SK-N-SH (cell line): ENCODE data around the gene TRIOBP. TPM values are rescaled to one million over a fixed set of nuclear protein-coding genes. Genes with fewer than 3 reads are reported as not detected.
"Not testable (repeated sequence)": the region's sequence is repeated elsewhere in the genome, so short reads cannot be mapped to it uniquely, and the experiment has no call there.

ENCODE experiments used
- CTCF ChIA-PET: fragments of 300-600, 350-600 bp; formaldehyde crosslinking; extraction: SDS; loops from one replicate; lab custom pipeline; 2021; lab: Yijun Ruan, JAX
- POLR2A ChIA-PET: fragments of 350-600 bp; sonication (Branson Sonifier 250); formaldehyde crosslinking; extraction: SDS; loops from one replicate; lab custom pipeline; 2020; ENCODE audit warnings: antibody characterized with exemption, inconsistent platforms; lab: Yijun Ruan, JAX
- DNase-seq: peaks from one replicate; pipeline ENCODE4 v3.0.0; 2012
- H2AFZ ChIP-seq: fragments of 200-600 bp; sonication (generic); 2 replicates; pipeline ENCODE4 v1.8.1; 2016; ENCODE audit warnings: antibody characterized with exemption, mild to moderate bottlenecking, low read depth
- H3F3A ChIP-seq: fragments of 200-600 bp; sonication (generic); replicated peaks from 2 replicates; pipeline ENCODE3; 2016; ENCODE audit warnings: antibody characterized with exemption, mild to moderate bottlenecking; ENCODE audit not compliant: insufficient read depth
- H3K27ac ChIP-seq, 2 experiments: fragments of 200-500 bp in 1 of 2; fragments of 200-600 bp in 1 of 2; sonication (Bioruptor generic) in 1 of 2; sonication (generic), shearing (Covaris generic) in 1 of 2; 2 replicates each; pipeline versions ENCODE4 v1.5.1 to v1.6.1; 2014 to 2016; ENCODE audit warnings: low read depth in 2 of 2, inconsistent platforms in 1 of 2, low read length in 1 of 2, mild to moderate bottlenecking in 1 of 2, mixed read lengths in 1 of 2
- H3K27me3 ChIP-seq: fragments of 200-600 bp; sonication (generic), shearing (Covaris generic); 2 replicates; pipeline ENCODE4 v1.6.1; 2016; ENCODE audit warnings: mixed run types; ENCODE audit not compliant: insufficient read depth
- H3K36me3 ChIP-seq, 2 experiments: fragments of 200-500 bp in 1 of 2; fragments of 200-600 bp in 1 of 2; sonication (Bioruptor generic) in 1 of 2; sonication (generic) in 1 of 2; replicated peaks in 1 of 2; 2 replicates each; pipeline versions ENCODE3 to v1.5.1; 2014 to 2016; ENCODE audit warnings: low read length in 1 of 2, mild to moderate bottlenecking in 1 of 2; ENCODE audit not compliant: insufficient read depth in 2 of 2, control insufficient read depth in 1 of 2
- H3K4me1 ChIP-seq, 2 experiments: fragments of 200-500 bp in 1 of 2; fragments of 200-600 bp in 1 of 2; sonication (Bioruptor generic) in 1 of 2; sonication (generic), shearing (Covaris generic) in 1 of 2; 2 replicates each; pipeline versions ENCODE4 v1.5.1 to v1.6.1; 2014 to 2016; ENCODE audit warnings: low read depth in 1 of 2, low read length in 1 of 2, mixed run types in 1 of 2; ENCODE audit not compliant: insufficient read depth in 2 of 2, control insufficient read depth in 1 of 2
- H3K4me2 ChIP-seq: fragments of 200-600 bp; sonication (generic), shearing (Covaris generic); 2 replicates; pipeline ENCODE4 v1.6.1; 2017; ENCODE audit warnings: mixed run types
- H3K4me3 ChIP-seq, 2 experiments: fragments of 200-500 bp in 1 of 2; fragments of 200-600 bp in 1 of 2; sonication (Bioruptor generic) in 1 of 2; sonication (generic), shearing (Covaris generic) in 1 of 2; 2 replicates each; pipeline versions ENCODE4 v1.5.1 to v1.8.1; 2014 to 2016; ENCODE audit warnings: low read depth in 2 of 2, inconsistent platforms in 1 of 2, low read length in 1 of 2, mild to moderate bottlenecking in 1 of 2, mixed read lengths in 1 of 2, moderate library complexity in 1 of 2
- H3K79me2 ChIP-seq: fragments of 200-600 bp; sonication (generic); 2 replicates; pipeline ENCODE4 v1.8.1; 2017; ENCODE audit warnings: mild to moderate bottlenecking; ENCODE audit not compliant: insufficient read depth
- H3K9ac ChIP-seq: fragments of 200-600 bp; sonication (generic); 2 replicates; pipeline ENCODE4 v1.6.1; 2017; ENCODE audit warnings: mixed run types
- H3K9me2 ChIP-seq: fragments of 200-600 bp; sonication (generic); 2 replicates; pipeline ENCODE4 v1.6.1; 2017; ENCODE audit warnings: mixed run types
- H3K9me3 ChIP-seq: fragments of 200-600 bp; sonication (generic); 2 replicates; pipeline ENCODE4 v1.6.1; 2017; ENCODE audit warnings: mixed run types, mild to moderate bottlenecking, moderate library complexity
- H4K20me1 ChIP-seq: fragments of 200-600 bp; sonication (generic); 2 replicates; pipeline ENCODE4 v1.6.1; 2017; ENCODE audit warnings: mild to moderate bottlenecking, mixed run types; ENCODE audit not compliant: insufficient read depth
- ELF1 ChIP-seq: IDR thresholded peaks from 2 replicates; pipeline ENCODE4 v1.4.0; 2012
- EP300 ChIP-seq, 2 experiments: IDR thresholded peaks; 2 replicates each; pipeline versions ENCODE4 v1.4.0 to v1.6.1; 2012; ENCODE audit warnings: borderline replicate concordance in 1 of 2, low read depth in 1 of 2, low read length in 1 of 2
- FOXJ3 ChIP-seq: sonication (generic); formaldehyde crosslinking; IDR thresholded peaks from 2 replicates; pipeline ENCODE4 v1.5.1; 2020; ENCODE audit warnings: mild to moderate bottlenecking, missing genetic modification reagents
- FOXM1 ChIP-seq: IDR thresholded peaks from 2 replicates; pipeline ENCODE4 v1.4.0; 2012; ENCODE audit warnings: low read depth, mild to moderate bottlenecking
- GATA2 ChIP-seq: sonication (generic); formaldehyde crosslinking; IDR thresholded peaks from 2 replicates; pipeline ENCODE4 v1.5.0; 2020; ENCODE audit warnings: mild to moderate bottlenecking, missing genetic modification reagents
- JUND ChIP-seq: IDR thresholded peaks from 2 replicates; pipeline ENCODE4 v1.4.0; 2012
- MEF2A ChIP-seq: IDR thresholded peaks from 2 replicates; pipeline ENCODE4 v1.4.0; 2012; ENCODE audit warnings: low read depth, borderline replicate concordance
- RAD21 ChIP-seq: IDR thresholded peaks from 2 replicates; pipeline ENCODE4 v1.6.1; 2012; ENCODE audit warnings: mild to moderate bottlenecking, low read length
- RCOR1 ChIP-seq: fragments of 150-350 bp; IDR thresholded peaks from 2 replicates; pipeline ENCODE4 v1.6.1; 2017; ENCODE audit warnings: antibody characterized with exemption, low read length
- RXRA ChIP-seq: IDR thresholded peaks from 2 replicates; pipeline ENCODE4 v1.4.0; 2012; ENCODE audit warnings: low read depth, mild to moderate bottlenecking, borderline replicate concordance
- SIN3A ChIP-seq: IDR thresholded peaks from 2 replicates; pipeline ENCODE4 v1.6.1; 2012; ENCODE audit warnings: low read depth, mild to moderate bottlenecking, low read length, moderate library complexity, borderline replicate concordance
- SMC3 ChIP-seq: IDR thresholded peaks from 2 replicates; pipeline ENCODE4 v1.6.1; 2012; ENCODE audit warnings: low read depth, low read length, improper control_type of control experiment
- YY1 ChIP-seq: IDR thresholded peaks from 2 replicates; pipeline ENCODE4 v1.4.0; 2012; ENCODE audit warnings: low read depth, mild to moderate bottlenecking
- WGBS: methylation state at CpG from one replicate; pipeline ENCODE4 v1.1.6; 2017; ENCODE audit warnings: low lambda C conversion rate; 5-methylcytosine and 5-hydroxymethylcytosine counted together
- polyA plus RNA-seq, 3 experiments: library from polyadenylated mRNA; depleted of rRNA; stranded (reverse); fragments of >200 nt; gene quantifications; 2 replicates each; pipeline ENCODE4 v1.2.3, GENCODE V29; 2012
- TF ChIP-seq, protein P1 (sequence below): fragments of 150-350 bp; IDR thresholded peaks from 2 replicates; pipeline ENCODE4 v1.6.1; 2017; ENCODE audit warnings: antibody characterized with exemption, low read length, low read depth, borderline replicate concordance
- TF ChIP-seq, protein P2 (sequence below): IDR thresholded peaks from 2 replicates; pipeline ENCODE4; 2012
- TF ChIP-seq, protein P3 (sequence below): IDR thresholded peaks from 2 replicates; pipeline ENCODE4 v1.4.0; 2012; ENCODE audit warnings: low read depth
- TF ChIP-seq, protein P4 (sequence below): IDR thresholded peaks from 2 replicates; pipeline ENCODE4 v1.6.1; 2012; ENCODE audit warnings: mild to moderate bottlenecking, low read depth, low read length, moderate library complexity

The TRIOBP gene
- polyA plus RNA-seq, 1 of the 3 experiments (the other 2 are of a cell fraction), result 43.6 TPM

DNA sequence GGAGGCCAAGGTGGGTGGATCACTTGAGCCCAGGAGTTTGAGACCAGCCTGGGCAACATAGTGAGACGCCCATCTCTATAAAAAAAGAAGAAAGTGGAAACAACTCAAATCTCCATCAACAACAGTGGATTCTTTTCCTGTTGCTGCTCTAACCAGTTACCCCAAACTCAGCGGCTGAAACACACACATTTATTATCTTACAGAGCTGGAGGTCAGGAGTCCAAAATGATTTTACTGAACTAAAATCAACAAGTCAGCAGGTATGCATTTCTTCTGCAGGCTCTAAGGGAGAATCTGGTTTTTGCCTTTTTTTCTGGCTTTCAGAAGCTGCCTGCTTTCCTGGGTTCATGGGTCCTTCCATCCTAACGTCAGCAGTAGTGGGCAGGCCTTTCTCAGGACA, 99.2 kb downstream of the TRIOBP start:
- no peaks in the 10 kb centered on the region for H3K9me2 ChIP-seq
- no peaks in the 10 kb centered on the region for H3K27me3 ChIP-seq
- H2AFZ ChIP-seq, result no peak overlapping the region
- no peak overlapping the region for H3K27ac ChIP-seq
- peaks cover 0 to 2% of the 10 kb centered on the region in 2 experiments; a peak in 1 of 4 replicates for H3K4me1 ChIP-seq
- WGBS, result 64% methylated on average over 3 of the region's 3 CpGs
- DNase-seq, result no peak
- H3F3A ChIP-seq, result no peaks in the 10 kb centered on the region
- H3K9me3 ChIP-seq, result no peaks in the 10 kb centered on the region
- H3K79me2 ChIP-seq, result no peaks in the 10 kb centered on the region
- H3K36me3 ChIP-seq, result no peaks in the 10 kb centered on the region
- CTCF ChIA-PET, result interaction anchor here (0.9 to 1.0 kb wide), 2 partner anchors 13 to 21 kb away, joined by 3 read pairs; no protein-coding TSS in a partner anchor
- POLR2A ChIA-PET, result no interaction called here
- H3K9ac ChIP-seq, result no peak overlapping the region
- no peak overlapping the region for H3K4me2 ChIP-seq
- H4K20me1 ChIP-seq, result no peaks in the 10 kb centered on the region
- no peak overlapping the region for H3K4me3 ChIP-seq
- TF ChIP-seq, protein P1, sequence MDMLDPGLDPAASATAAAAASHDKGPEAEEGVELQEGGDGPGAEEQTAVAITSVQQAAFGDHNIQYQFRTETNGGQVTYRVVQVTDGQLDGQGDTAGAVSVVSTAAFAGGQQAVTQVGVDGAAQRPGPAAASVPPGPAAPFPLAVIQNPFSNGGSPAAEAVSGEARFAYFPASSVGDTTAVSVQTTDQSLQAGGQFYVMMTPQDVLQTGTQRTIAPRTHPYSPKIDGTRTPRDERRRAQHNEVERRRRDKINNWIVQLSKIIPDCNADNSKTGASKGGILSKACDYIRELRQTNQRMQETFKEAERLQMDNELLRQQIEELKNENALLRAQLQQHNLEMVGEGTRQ, result no peak
- no peak for TF ChIP-seq SIN3A
- TF ChIP-seq, protein P2, sequence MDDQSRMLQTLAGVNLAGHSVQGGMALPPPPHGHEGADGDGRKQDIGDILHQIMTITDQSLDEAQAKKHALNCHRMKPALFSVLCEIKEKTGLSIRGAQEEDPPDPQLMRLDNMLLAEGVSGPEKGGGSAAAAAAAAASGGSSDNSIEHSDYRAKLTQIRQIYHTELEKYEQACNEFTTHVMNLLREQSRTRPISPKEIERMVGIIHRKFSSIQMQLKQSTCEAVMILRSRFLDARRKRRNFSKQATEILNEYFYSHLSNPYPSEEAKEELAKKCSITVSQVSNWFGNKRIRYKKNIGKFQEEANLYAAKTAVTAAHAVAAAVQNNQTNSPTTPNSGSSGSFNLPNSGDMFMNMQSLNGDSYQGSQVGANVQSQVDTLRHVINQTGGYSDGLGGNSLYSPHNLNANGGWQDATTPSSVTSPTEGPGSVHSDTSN, result no peak
- TF ChIP-seq FOXM1, result no peak
- no peak for TF ChIP-seq GATA2 (CRISPR knock-in tag)
- TF ChIP-seq ELF1, result no peak
- TF ChIP-seq, protein P3, sequence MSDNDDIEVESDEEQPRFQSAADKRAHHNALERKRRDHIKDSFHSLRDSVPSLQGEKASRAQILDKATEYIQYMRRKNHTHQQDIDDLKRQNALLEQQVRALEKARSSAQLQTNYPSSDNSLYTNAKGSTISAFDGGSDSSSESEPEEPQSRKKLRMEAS, result no peak
- no peak for TF ChIP-seq SMC3
- no peak for TF ChIP-seq RAD21
- TF ChIP-seq, all 33 proteins: peak for 0

DNA sequence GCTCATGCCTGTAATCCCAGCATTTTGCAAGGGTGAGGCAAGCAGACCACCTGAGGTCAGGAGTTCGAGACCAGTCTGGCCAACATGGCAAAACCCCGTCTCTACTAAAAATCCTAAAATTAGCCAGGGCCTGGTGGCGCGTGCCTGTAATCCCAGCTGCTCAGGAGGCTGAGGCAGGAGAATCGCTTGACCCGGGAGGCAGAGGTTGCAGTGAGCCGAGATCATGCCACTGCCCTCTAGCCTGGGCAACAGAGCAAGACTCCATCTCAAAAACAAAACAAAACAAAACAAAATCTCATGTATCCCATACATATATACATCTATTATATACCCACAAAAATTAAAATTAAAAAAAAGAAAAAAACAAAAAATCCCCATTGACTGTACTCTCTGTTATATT, 100.4 kb downstream of the TRIOBP start:
- H3F3A ChIP-seq, H3K9me2 ChIP-seq, H3K79me2 ChIP-seq, H3K27ac ChIP-seq, CTCF ChIA-PET, H3K9ac ChIP-seq, H3K4me3 ChIP-seq, H3K9me3 ChIP-seq, H3K27me3 ChIP-seq, DNase-seq, H3K36me3 ChIP-seq, H2AFZ ChIP-seq, POLR2A ChIA-PET, H3K4me2 ChIP-seq, H3K4me1 ChIP-seq, H4K20me1 ChIP-seq: not testable (repeated sequence)
- WGBS, result 94% methylated on average over 7 of the region's 7 CpGs

DNA sequence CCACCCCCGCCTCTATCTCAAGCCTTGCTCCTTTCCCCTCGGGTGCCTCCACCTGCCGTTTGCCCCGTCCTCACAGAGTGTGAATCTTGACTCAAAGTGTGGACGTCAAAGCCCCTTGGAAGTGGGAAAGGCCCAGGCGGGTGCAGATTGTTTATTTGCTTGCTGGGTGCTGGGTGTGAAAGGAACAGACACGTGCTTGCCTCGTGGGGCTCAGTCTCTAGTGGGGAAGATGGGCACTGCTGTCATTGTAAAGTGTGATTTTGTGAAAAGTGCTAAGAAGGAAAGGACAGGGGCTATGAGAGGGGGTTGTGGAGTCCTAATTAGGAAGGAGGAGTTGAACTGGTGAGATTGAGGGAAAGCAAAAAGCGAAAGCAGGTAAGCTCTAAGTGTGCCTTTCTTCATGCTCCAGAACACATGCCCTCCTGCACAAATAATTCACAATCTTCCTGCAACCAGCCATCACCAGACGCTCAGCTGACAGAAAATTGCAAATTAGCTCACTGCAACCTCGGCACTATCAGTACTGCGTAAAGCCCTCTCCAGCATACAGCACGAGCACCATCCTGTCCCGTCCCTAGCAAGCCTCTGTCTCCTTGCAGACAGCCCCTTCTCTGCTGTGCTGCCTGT, 101.1 kb downstream of the TRIOBP start:
- WGBS, result 70% methylated on average over 14 of the region's 14 CpGs
- Histone ChIP-seq H3K27ac (no peak overlapping the region), H4K20me1 (no peaks in the 10 kb centered on the region), H2AFZ (no peak overlapping the region), H3K4me3 (no peak overlapping the region), H3K4me2 (no peak overlapping the region), H3F3A (no peaks in the 10 kb centered on the region), H3K36me3 (no peaks in the 10 kb centered on the region), H3K27me3 (no peaks in the 10 kb centered on the region), H3K4me1 (peaks cover 0 to 6% of the 10 kb centered on the region in 2 experiments; a peak in 1 of 4 replicates), H3K9ac (no peak overlapping the region), H3K79me2 (no peaks in the 10 kb centered on the region), H3K9me2 (no peaks in the 10 kb centered on the region), H3K9me3 (no peaks in the 10 kb centered on the region)
- ChIA-PET POLR2A (no interaction called here), CTCF (no interaction called here)
- DNase-seq, result no peak
- no peak for TF ChIP-seq MEF2A
- TF ChIP-seq JUND, result no peak
- no peak for TF ChIP-seq EP300 (IDR thresholded peaks at IDR 0.05; ENCODE audit: borderline replicate concordance in 1 of 2, low read depth in 1 of 2, low read length in 1 of 2)
- no peak for TF ChIP-seq RAD21
- no peak for TF ChIP-seq RCOR1
- TF ChIP-seq, protein P4, sequence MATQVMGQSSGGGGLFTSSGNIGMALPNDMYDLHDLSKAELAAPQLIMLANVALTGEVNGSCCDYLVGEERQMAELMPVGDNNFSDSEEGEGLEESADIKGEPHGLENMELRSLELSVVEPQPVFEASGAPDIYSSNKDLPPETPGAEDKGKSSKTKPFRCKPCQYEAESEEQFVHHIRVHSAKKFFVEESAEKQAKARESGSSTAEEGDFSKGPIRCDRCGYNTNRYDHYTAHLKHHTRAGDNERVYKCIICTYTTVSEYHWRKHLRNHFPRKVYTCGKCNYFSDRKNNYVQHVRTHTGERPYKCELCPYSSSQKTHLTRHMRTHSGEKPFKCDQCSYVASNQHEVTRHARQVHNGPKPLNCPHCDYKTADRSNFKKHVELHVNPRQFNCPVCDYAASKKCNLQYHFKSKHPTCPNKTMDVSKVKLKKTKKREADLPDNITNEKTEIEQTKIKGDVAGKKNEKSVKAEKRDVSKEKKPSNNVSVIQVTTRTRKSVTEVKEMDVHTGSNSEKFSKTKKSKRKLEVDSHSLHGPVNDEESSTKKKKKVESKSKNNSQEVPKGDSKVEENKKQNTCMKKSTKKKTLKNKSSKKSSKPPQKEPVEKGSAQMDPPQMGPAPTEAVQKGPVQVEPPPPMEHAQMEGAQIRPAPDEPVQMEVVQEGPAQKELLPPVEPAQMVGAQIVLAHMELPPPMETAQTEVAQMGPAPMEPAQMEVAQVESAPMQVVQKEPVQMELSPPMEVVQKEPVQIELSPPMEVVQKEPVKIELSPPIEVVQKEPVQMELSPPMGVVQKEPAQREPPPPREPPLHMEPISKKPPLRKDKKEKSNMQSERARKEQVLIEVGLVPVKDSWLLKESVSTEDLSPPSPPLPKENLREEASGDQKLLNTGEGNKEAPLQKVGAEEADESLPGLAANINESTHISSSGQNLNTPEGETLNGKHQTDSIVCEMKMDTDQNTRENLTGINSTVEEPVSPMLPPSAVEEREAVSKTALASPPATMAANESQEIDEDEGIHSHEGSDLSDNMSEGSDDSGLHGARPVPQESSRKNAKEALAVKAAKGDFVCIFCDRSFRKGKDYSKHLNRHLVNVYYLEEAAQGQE, result no peak
- no peak for TF ChIP-seq YY1
- no peak for TF ChIP-seq ELF1
- no peak for TF ChIP-seq SIN3A
- TF ChIP-seq RXRA, result no peak
- no peak for TF ChIP-seq FOXJ3 (CRISPR knock-in tag)
